Right lobe of liver (tissue), 6 donors: ENCODE data around the gene TRAFD1. TPM values are rescaled to one million over a fixed set of nuclear protein-coding genes. Genes with fewer than 3 reads are reported as not detected.
A peak's percentile ranks its signal among the peaks of the same experiment; 100 is the strongest.
"Not testable (repeated sequence)": the region's sequence is repeated elsewhere in the genome, so short reads cannot be mapped to it uniquely, and the experiment has no call there.

ENCODE experiments used
- ATAC-seq, 4 donors: fragments of 200-7000 bp; cut with Tn5 transposase; one replicate each; pipeline ENCODE4 v1.9.1; 2020; ENCODE audit warnings: mild to moderate bottlenecking in 4 of 4, moderate library complexity in 4 of 4
- DNase-seq, 3 donors: peaks; one replicate each; pipeline ENCODE4 v3.0.0-alpha.2; 2020
- H3K27ac ChIP-seq, 3 donors: fragments of 200-600 bp; one replicate each; pipeline ENCODE4 v1.8.0; 2022
- H3K27me3 ChIP-seq, 2 donors: fragments of 200-600 bp; one replicate each; pipeline ENCODE4 v1.8.0; 2022
- H3K36me3 ChIP-seq, 4 donors: fragments of 200-600 bp; sonication (generic) in 1 of 4; one replicate each; pipeline versions ENCODE4 v1.5.1 to v1.8.0; 2017 to 2022; ENCODE audit warnings: control low read depth in 1 of 4
- H3K4me1 ChIP-seq, 4 donors: fragments of 200-600 bp; sonication (generic) in 1 of 4; one replicate each; pipeline versions ENCODE4 v1.5.1 to v1.8.0; 2017 to 2022; ENCODE audit warnings: control low read depth in 1 of 4
- H3K4me3 ChIP-seq, 3 donors: fragments of 200-600 bp; one replicate each; pipeline ENCODE4 v1.8.0; 2022
- H3K9me3 ChIP-seq, 4 donors: fragments of 200-600 bp; sonication (generic) in 1 of 4; one replicate each; pipeline versions ENCODE4 v1.5.1 to v1.8.0; 2017 to 2022; ENCODE audit warnings: control low read depth in 1 of 4
- CTCF ChIP-seq, 4 donors: fragments of 200-600 bp in 3 of 4; fragments of 450-650 bp in 1 of 4; IDR thresholded peaks; one replicate each; pipeline versions ENCODE4 v1.5.1 to v1.8.0; 2016 to 2022; ENCODE audit warnings: antibody characterized with exemption in 4 of 4, mild to moderate bottlenecking in 2 of 4
- POLR2A ChIP-seq: fragments of 450-650 bp; IDR thresholded peaks from one replicate; pipeline ENCODE4 v1.6.1; 2017; ENCODE audit warnings: antibody characterized with exemption, mild to moderate bottlenecking
- WGBS: methylation state at CpG from one replicate; pipeline ENCODE4 v1.1.6; 2018; ENCODE audit warnings: low coverage, low lambda C conversion rate; ENCODE audit not compliant: insufficient coverage; ENCODE audit errors: missing lambda C conversion rate; 5-methylcytosine and 5-hydroxymethylcytosine counted together
- intact Hi-C, 2 donors: fragments of 100-400 bp; cut with DNase I; formaldehyde crosslinking; loops; one replicate each; pipeline versions ENCODE4 v1.11.2 to v1.14.1; 2022
- total RNA-seq, 6 experiments: library from RNA; depleted of rRNA in 2 of 6; stranded (reverse); fragments of >200 nt in 2 of 6; fragmentation: NEBNext Ultra II Directional in 3 of 6; extraction: Animal tissue kit (Norgen Biotek cat#: 25700) in 3 of 6; gene quantifications; one replicate each; pipeline versions ENCODE4 v1.1.0 to v1.2.4, GENCODE V29; 2016 to 2023
- donor health status: DM: no; HTN: yes; CAD: no.
- donor health status: DM: no; HTN: no; CAD: no.
- donor health status: DM: no; HTN: no; CAD: no.
- donor health status: DM: no; HTN: yes; CAD: no.
- donor health status: DM: no; HTN: yes; CAD: no.

The TRAFD1 gene
- total RNA-seq, 6 experiments from 2014 or later = 6.3 to 14.9 (median 10.3) TPM

- TF ChIP-seq CTCF (IDR thresholded peaks at IDR 0.05) = no peak
- no peak for TF ChIP-seq POLR2A
- ATAC-seq = no peak
- intact Hi-C loops = no loop called here
These were observed 21.4 kb upstream of the TRAFD1 start for GRCh38 chr12:112103758-112104503.

GRCh38 chr12:112105891-112106290 lies 19.5 kb upstream of the TRAFD1 start:
- Histone ChIP-seq H3K4me3 (no peak overlapping the region), H3K27ac (no peak overlapping the region), H3K27me3 (no peaks in the 10 kb centered on the region), H3K9me3 (no peaks in the 10 kb centered on the region), H3K4me1 (peaks cover 0 to 30% (median 10%) of the 10 kb centered on the region in 4 donors), H3K36me3 (peaks cover 0 to 6% (median 3%) of the 10 kb centered on the region in 4 donors)
- ATAC-seq (no peak), DNase-seq (no peak)
- TF ChIP-seq CTCF (IDR thresholded peaks at IDR 0.05) (no peak), POLR2A (no peak)
- WGBS = 30% methylated on average over 3 of the region's 3 CpGs
- intact Hi-C loops = no loop called here

More at GRCh38 chr12:112103758-112104503, 21.4 kb upstream of the TRAFD1 start:
- Histone ChIP-seq H3K36me3 (peaks cover 0 to 9% (median 3%) of the 10 kb centered on the region in 4 donors), H3K4me1 (peaks cover 0 to 26% (median 10%) of the 10 kb centered on the region in 4 donors), H3K27ac (no peak overlapping the region), H3K4me3 (no peak overlapping the region), H3K27me3 (no peaks in the 10 kb centered on the region), H3K9me3 (no peaks in the 10 kb centered on the region)
- 83% methylated on average over 4 of the region's 8 CpGs for WGBS
- DNase-seq = no peak

GRCh38 chr12:112107306-112108201 lies 17.8 kb upstream of the TRAFD1 start:
- no peaks in the 10 kb centered on the region for H3K9me3 ChIP-seq
- no peaks in the 10 kb centered on the region for H3K36me3 ChIP-seq
- H3K27ac ChIP-seq = peak overlapping the region; percentile 71 to 87 (median 83)
- TF ChIP-seq POLR2A (no peak), CTCF (IDR thresholded peaks at IDR 0.05) (no peak)
- ATAC-seq (peak; percentile 3 to 28 (median 14)), DNase-seq (no peak)
- peak overlapping the region; percentile 77 to 81 (median 77) for H3K4me3 ChIP-seq
- WGBS = 26% methylated on average over 7 of the region's 13 CpGs
- H3K4me1 ChIP-seq = peaks cover 0 to 30% (median 10%) of the 10 kb centered on the region in 4 donors
- intact Hi-C loops = no loop called here
- H3K27me3 ChIP-seq = no peaks in the 10 kb centered on the region

GRCh38 chr12:112108202-112109079 lies 16.9 kb upstream of the TRAFD1 start, which contains the start of gene NAA25:
NAA25 (minus strand) TSS chr12:112108783; CDS start chr12:112108773, 10 bp downstream.
- Histone ChIP-seq H3K4me1 (peaks cover 0 to 30% (median 10%) of the 10 kb centered on the region in 4 donors), H3K9me3 (no peaks in the 10 kb centered on the region), H3K36me3 (no peaks in the 10 kb centered on the region), H3K27me3 (no peaks in the 10 kb centered on the region), H3K4me3 (peak within 1 kb of the TSS; percentile 77 to 81 (median 77)), H3K27ac (peak within 1 kb of the TSS; percentile 71 to 87 (median 83))
- intact Hi-C loops = no loop called here
- peak; percentile 91 to 92 (median 91) for DNase-seq
- WGBS = 0% methylated on average over 26 of the region's 74 CpGs
- peak; percentile 40 for TF ChIP-seq POLR2A
- no peak for TF ChIP-seq CTCF (IDR thresholded peaks at IDR 0.05)
- ATAC-seq = peak; percentile 89 to 92 (median 90)

- H3K4me3 ChIP-seq, H3K9me3 ChIP-seq, H3K27me3 ChIP-seq, DNase-seq, intact Hi-C loops, H3K36me3 ChIP-seq, ATAC-seq, H3K27ac ChIP-seq: not testable (repeated sequence)
- peaks cover 0 to 21% (median 8%) of the 10 kb centered on the region in 4 donors for H3K4me1 ChIP-seq
- 70% methylated on average over 20 of the region's 20 CpGs for WGBS
These were observed 14.3 kb upstream of the TRAFD1 start for GRCh38 chr12:112110787-112111662.
